Astrocyte of the spinal cord (primary cell): ENCODE measurements around the gene CSNK1E.
A peak's percentile ranks its signal among the peaks of the same experiment; 100 is the strongest.

Experiments
- DNase-seq: peaks from one replicate; pipeline ENCODE4 v3.0.0; 2011; ENCODE audit warnings: low read depth, low spot score
- H3K4me3 ChIP-seq: 2 replicates; pipeline ENCODE4 v1.5.1; 2011; ENCODE audit warnings: low read depth, mild to moderate bottlenecking, low read length, moderate library complexity
- CTCF ChIP-seq: IDR thresholded peaks from 2 replicates; pipeline ENCODE4 v1.5.1; 2012; ENCODE audit warnings: low read depth, mild to moderate bottlenecking, low read length, inconsistent platforms
- in situ Hi-C: cut with HindIII; loops from 2 replicates; pipeline ENCODE4 v1.10.0; 2017; ENCODE audit warnings: low sequenced_read_pairs

CSNK1E gene

GRCh38 chr22:38327396-38327795, 10.2 kb upstream of the CSNK1E start:
- H3K4me3 ChIP-seq = no peak overlapping the region
- in situ Hi-C loops = no loop called here
- no peak for DNase-seq
- TF ChIP-seq CTCF = no peak

- TF ChIP-seq CTCF = no peak
- DNase-seq = no peak
- in situ Hi-C loops = no loop called here
- no peak overlapping the region for H3K4me3 ChIP-seq
Observed at GRCh38 chr22:38325587-38325986, 8.4 kb upstream of the CSNK1E start.

- in situ Hi-C loops = loop anchor here (25.0 kb wide), 1 partner anchor 134 kb away; the partner anchor contains the start of gene PLA2G6
- no peak for TF ChIP-seq CTCF
- DNase-seq = no peak
- H3K4me3 ChIP-seq = no peak overlapping the region
Observed at GRCh38 chr22:38320605-38321402, 3.6 kb upstream of the CSNK1E start.

- in situ Hi-C loops = loop anchor here (25.0 kb wide), 1 partner anchor 132 kb away; the partner anchor contains the start of gene PLA2G6
- DNase-seq = no peak
- no peak overlapping the region for H3K4me3 ChIP-seq
- no peak for TF ChIP-seq CTCF
Observed at GRCh38 chr22:38318792-38319773, 1.9 kb upstream of the CSNK1E start.

- in situ Hi-C loops = loop anchor here (25.0 kb wide), 1 partner anchor 131 kb away; the partner anchor contains the start of gene PLA2G6
- DNase-seq = peak; percentile 94
- H3K4me3 ChIP-seq = peak overlapping the region; percentile 38
- TF ChIP-seq CTCF = no peak
Observed at GRCh38 chr22:38317995-38318715, 922 bp upstream of the CSNK1E start.
